Gastrocnemius medialis (tissue), 4 donors: ENCODE results near the gene SUGCT. TPM values are rescaled to one million over a fixed set of nuclear protein-coding genes. Genes with fewer than 3 reads are reported as not detected.

Source experiments
- ATAC-seq, 2 donors: fragments of 150-250 bp; one replicate each; pipeline ENCODE4 v1.9.1; 2016
- DNase-seq, 2 donors: peaks; one replicate each; pipeline ENCODE4 v3.0.0-alpha.2; 2019
- H3K27ac ChIP-seq, 4 donors: fragments of 200-600 bp; sonication (generic); 1 replicate in 1 of 4; 2 replicates in 3 of 4; pipeline ENCODE4 v1.5.1; 2016 to 2018; ENCODE audit warnings: mild to moderate bottlenecking in 2 of 4, moderate library complexity in 1 of 4
- H3K27me3 ChIP-seq, 3 donors: fragments of 200-600 bp; sonication (generic) in 2 of 3; 1 replicate in 1 of 3; 2 replicates in 2 of 3; pipeline versions ENCODE4 v1.5.1 to v1.6.0; 2016 to 2019; ENCODE audit warnings: mild to moderate bottlenecking in 1 of 3, moderate library complexity in 1 of 3
- H3K36me3 ChIP-seq, 2 donors: fragments of 200-600 bp; sonication (generic) in 1 of 2; one replicate each; pipeline ENCODE4 v1.5.1; 2017 to 2018
- H3K4me1 ChIP-seq, 2 donors: fragments of 200-600 bp; sonication (generic) in 1 of 2; one replicate each; pipeline ENCODE4 v1.5.1; 2016 to 2017; ENCODE audit warnings: mild to moderate bottlenecking in 2 of 2
- H3K4me3 ChIP-seq, 4 donors: fragments of 200-600 bp; sonication (generic) in 3 of 4; 1 replicate in 1 of 4; 2 replicates in 3 of 4; pipeline ENCODE4 v1.5.1; 2016 to 2019; ENCODE audit warnings: mild to moderate bottlenecking in 2 of 4
- H3K9me3 ChIP-seq, 3 donors: fragments of 200-600 bp; sonication (generic) in 2 of 3; 1 replicate in 1 of 3; 2 replicates in 2 of 3; pipeline ENCODE4 v1.5.1; 2016 to 2019
- POLR2A ChIP-seq, 2 donors: fragments of 450-650 bp; IDR thresholded peaks; one replicate each; pipeline ENCODE4 v1.6.1; 2017; ENCODE audit warnings: antibody characterized with exemption in 2 of 2, mild to moderate bottlenecking in 2 of 2, moderate library complexity in 2 of 2
- in situ Hi-C, 4 donors: fragments of 200-750 bp; cut with MboI; loops; one replicate each; pipeline versions ENCODE4 v1.15.0 to v1.8.0; 2017; ENCODE audit warnings: low sequenced_read_pairs in 4 of 4
- intact Hi-C: fragments of 100-400 bp; cut with DNase I; formaldehyde crosslinking; loops from one replicate; pipeline ENCODE4 v1.15.1; 2023; ENCODE audit warnings: low total_unique reads
- total RNA-seq, 4 donors: library from RNA; depleted of rRNA; stranded (reverse); fragments of >200 nt; gene quantifications; one replicate each; pipeline versions ENCODE4 v1.1.0 to v1.2.3, GENCODE V29; 2016
- TF ChIP-seq, protein P1 (sequence below), 5 experiments: fragments of 450-650 bp in 3 of 5; fragments of 200-600 bp in 2 of 5; sonication (generic) in 2 of 5; IDR thresholded peaks in 4 of 5; conservative IDR thresholded peaks in 1 of 5; 1 replicate in 4 of 5; 2 replicates in 1 of 5; pipeline ENCODE4 v1.5.1; 2016 to 2019; ENCODE audit warnings: antibody characterized with exemption in 5 of 5, mild to moderate bottlenecking in 3 of 5, moderate library complexity in 3 of 5

The SUGCT gene
- total RNA-seq, 4 donors from 2014 or later = 2.3 to 3.5 (median 2.9) TPM

DNA sequence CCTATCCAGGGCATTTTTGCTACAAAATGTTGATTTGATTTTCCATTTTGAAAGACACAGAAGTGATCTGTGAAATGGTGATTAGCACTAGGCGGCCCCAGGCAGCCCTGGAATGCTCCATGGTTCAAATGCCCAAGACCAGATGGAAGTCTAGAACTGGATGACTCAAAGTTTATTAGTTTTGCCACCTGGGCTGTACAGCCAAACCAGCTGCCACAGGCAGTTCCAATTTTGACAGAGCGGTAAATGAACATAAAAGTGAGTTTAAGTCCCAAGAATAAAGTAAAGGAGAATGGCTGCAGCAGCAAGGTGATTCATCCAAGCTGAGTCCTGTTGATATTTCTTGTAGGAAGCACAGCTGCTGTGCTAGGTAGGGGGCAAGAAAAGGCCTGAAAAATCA lies 180.5 kb downstream of the SUGCT start:
- no peak for ATAC-seq
- H3K9me3 ChIP-seq = no peaks in the 10 kb centered on the region
- in situ Hi-C loops (loop anchor here in 1 of 4 donors (25.0 kb wide), 1 partner anchor 1422 kb away; no protein-coding TSS in a partner anchor), intact Hi-C loops (no loop called here)
- no peak overlapping the region for H3K4me3 ChIP-seq
- H3K27ac ChIP-seq = no peak overlapping the region
- no peak for DNase-seq
- H3K4me1 ChIP-seq = no peaks in the 10 kb centered on the region
- TF ChIP-seq POLR2A (IDR thresholded peaks at IDR 0.05) = no peak
- TF ChIP-seq, protein P1, sequence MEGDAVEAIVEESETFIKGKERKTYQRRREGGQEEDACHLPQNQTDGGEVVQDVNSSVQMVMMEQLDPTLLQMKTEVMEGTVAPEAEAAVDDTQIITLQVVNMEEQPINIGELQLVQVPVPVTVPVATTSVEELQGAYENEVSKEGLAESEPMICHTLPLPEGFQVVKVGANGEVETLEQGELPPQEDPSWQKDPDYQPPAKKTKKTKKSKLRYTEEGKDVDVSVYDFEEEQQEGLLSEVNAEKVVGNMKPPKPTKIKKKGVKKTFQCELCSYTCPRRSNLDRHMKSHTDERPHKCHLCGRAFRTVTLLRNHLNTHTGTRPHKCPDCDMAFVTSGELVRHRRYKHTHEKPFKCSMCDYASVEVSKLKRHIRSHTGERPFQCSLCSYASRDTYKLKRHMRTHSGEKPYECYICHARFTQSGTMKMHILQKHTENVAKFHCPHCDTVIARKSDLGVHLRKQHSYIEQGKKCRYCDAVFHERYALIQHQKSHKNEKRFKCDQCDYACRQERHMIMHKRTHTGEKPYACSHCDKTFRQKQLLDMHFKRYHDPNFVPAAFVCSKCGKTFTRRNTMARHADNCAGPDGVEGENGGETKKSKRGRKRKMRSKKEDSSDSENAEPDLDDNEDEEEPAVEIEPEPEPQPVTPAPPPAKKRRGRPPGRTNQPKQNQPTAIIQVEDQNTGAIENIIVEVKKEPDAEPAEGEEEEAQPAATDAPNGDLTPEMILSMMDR (IDR thresholded peaks at IDR 0.05 in 4 of 5, conservative IDR thresholded peaks at IDR 0.05 in 1 of 5) = no peak
- H3K27me3 ChIP-seq = no peaks in the 10 kb centered on the region
- H3K36me3 ChIP-seq = no peaks in the 10 kb centered on the region

DNA sequence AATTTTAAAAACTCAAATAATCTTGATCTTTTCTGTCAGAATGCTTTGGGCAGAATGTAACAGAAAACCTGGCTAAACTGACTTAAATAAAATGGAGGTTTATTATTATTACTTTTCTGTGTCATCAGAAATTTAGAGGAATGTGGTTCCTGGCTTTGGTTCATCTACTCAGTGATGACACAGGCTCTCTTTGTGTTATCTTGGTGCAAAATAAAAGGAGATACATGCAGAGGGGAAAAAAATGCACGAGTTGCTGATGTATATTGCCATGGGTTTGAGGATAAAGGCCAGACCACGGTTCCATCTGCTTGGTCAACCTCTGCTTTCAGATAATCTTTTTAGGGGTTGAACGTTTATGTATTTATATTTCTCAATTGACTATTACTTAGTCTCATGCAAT lies 181.4 kb downstream of the SUGCT start:
- in situ Hi-C loops = loop anchor here in 1 of 4 donors (25.0 kb wide), 1 partner anchor 1421 kb away; no protein-coding TSS in a partner anchor
- ATAC-seq (no peak), DNase-seq (no peak)
- no peaks in the 10 kb centered on the region for H3K27me3 ChIP-seq
- no peak for TF ChIP-seq POLR2A (IDR thresholded peaks at IDR 0.05)
- TF ChIP-seq, protein P1 (IDR thresholded peaks at IDR 0.05 in 4 of 5, conservative IDR thresholded peaks at IDR 0.05 in 1 of 5) = no peak
- no peaks in the 10 kb centered on the region for H3K36me3 ChIP-seq
- H3K9me3 ChIP-seq = no peaks in the 10 kb centered on the region
- H3K27ac ChIP-seq = no peak overlapping the region
- H3K4me1 ChIP-seq = no peaks in the 10 kb centered on the region
- no peak overlapping the region for H3K4me3 ChIP-seq
- intact Hi-C loops = no loop called here

DNA sequence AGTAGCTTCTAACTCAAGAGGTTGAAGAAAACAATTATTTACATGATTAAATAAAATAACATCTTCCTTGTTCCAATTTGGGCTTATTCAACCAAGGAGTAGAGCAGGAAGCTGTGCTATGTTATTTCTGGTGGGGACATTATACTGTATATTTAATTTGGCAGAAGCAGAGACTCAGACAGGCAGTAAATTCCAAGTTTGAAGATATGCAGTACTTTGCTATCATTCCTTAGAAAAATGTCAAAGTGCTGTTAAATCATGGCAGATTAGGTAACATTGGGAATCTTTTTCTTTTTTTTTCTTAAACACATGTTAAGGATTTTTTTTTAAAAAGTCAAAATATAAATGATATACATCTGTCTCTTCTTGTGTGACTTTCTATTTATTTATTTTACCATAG lies 190.1 kb downstream of the SUGCT start:
- TF ChIP-seq, protein P1 (IDR thresholded peaks at IDR 0.05 in 4 of 5, conservative IDR thresholded peaks at IDR 0.05 in 1 of 5) = no peak
- TF ChIP-seq POLR2A (IDR thresholded peaks at IDR 0.05) = no peak
- H3K9me3 ChIP-seq = no peaks in the 10 kb centered on the region
- DNase-seq (no peak), ATAC-seq (no peak)
- H3K4me3 ChIP-seq = no peak overlapping the region
- in situ Hi-C loops = loop anchor here (25.0 kb wide), 2 partner anchors 1362 to 1412 kb away; no protein-coding TSS in a partner anchor
- no peaks in the 10 kb centered on the region for H3K4me1 ChIP-seq
- no peaks in the 10 kb centered on the region for H3K36me3 ChIP-seq
- intact Hi-C loops = no loop called here
- no peak overlapping the region for H3K27ac ChIP-seq
- no peaks in the 10 kb centered on the region for H3K27me3 ChIP-seq

DNA sequence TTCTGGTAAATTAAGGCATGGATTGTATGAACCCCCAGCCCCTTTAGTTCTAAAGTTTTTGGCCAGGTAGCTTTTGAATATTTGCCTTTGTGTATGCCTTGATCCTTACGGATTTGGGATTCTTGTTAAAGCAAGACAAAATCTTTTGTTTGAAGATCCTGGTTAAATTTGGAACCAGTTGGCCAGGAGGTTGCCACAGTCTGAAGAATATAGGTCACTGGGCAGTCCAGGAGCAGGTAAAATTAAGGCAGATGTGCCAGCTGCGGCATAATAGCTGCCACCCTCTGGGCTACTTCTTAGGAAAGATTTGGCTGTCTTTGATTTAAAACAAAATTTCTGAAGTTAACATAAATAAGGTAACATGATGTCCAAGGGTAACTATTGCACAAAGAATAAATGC lies 192.3 kb downstream of the SUGCT start:
- H3K27me3 ChIP-seq = no peaks in the 10 kb centered on the region
- H3K27ac ChIP-seq = no peak overlapping the region
- intact Hi-C loops = no loop called here
- no peak for TF ChIP-seq POLR2A (IDR thresholded peaks at IDR 0.05)
- TF ChIP-seq, protein P1 (IDR thresholded peaks at IDR 0.05 in 4 of 5, conservative IDR thresholded peaks at IDR 0.05 in 1 of 5) = no peak
- no peak for ATAC-seq
- no peaks in the 10 kb centered on the region for H3K36me3 ChIP-seq
- no peak for DNase-seq
- H3K4me3 ChIP-seq = no peak overlapping the region
- in situ Hi-C loops = loop anchor here in 3 of 4 donors (25.0 kb wide), 2 partner anchors 1360 to 1410 kb away; no protein-coding TSS in a partner anchor
- H3K9me3 ChIP-seq = no peaks in the 10 kb centered on the region
- no peaks in the 10 kb centered on the region for H3K4me1 ChIP-seq

DNA sequence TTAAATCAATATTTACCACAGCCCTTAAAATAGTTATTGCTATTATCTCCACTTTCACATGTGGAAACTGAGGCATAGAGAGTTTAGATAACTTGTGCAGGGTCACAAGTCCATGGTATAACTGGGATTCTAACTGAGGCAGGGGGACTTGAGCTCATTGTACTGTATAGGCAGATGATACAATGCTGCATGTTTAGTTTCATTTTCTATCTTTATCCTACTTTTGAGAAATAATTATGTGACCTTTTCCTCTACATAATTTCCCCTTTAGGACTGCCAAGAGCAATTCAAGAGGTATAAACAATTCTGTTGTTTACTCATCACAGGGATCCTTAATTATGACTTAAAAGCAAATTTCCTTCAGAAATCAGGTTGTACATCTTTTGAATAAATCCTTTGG lies 193.1 kb downstream of the SUGCT start:
- H3K27me3 ChIP-seq = no peaks in the 10 kb centered on the region
- H3K9me3 ChIP-seq = no peaks in the 10 kb centered on the region
- no peak overlapping the region for H3K4me3 ChIP-seq
- H3K27ac ChIP-seq = no peak overlapping the region
- TF ChIP-seq, protein P1 (IDR thresholded peaks at IDR 0.05 in 4 of 5, conservative IDR thresholded peaks at IDR 0.05 in 1 of 5) = no peak
- no peak for TF ChIP-seq POLR2A (IDR thresholded peaks at IDR 0.05)
- intact Hi-C loops (loop anchor here (2.0 kb wide), 1 partner anchor 277 kb away; no protein-coding TSS in a partner anchor), in situ Hi-C loops (loop anchor here in 3 of 4 donors (25.0 kb wide), 2 partner anchors 1359 to 1409 kb away; no protein-coding TSS in a partner anchor)
- ATAC-seq = no peak
- no peaks in the 10 kb centered on the region for H3K4me1 ChIP-seq
- DNase-seq = no peak
- H3K36me3 ChIP-seq = no peaks in the 10 kb centered on the region
